ENCODE measurements around the gene SLMAP. TPM values are rescaled to one million over a fixed set of nuclear protein-coding genes. Genes with fewer than 3 reads are reported as not detected.

The SLMAP gene
- total and polyA plus RNA-seq, 2 of the 4 experiments (the other 2 are of a cell fraction): 15.5 to 26.5 TPM

DNA sequence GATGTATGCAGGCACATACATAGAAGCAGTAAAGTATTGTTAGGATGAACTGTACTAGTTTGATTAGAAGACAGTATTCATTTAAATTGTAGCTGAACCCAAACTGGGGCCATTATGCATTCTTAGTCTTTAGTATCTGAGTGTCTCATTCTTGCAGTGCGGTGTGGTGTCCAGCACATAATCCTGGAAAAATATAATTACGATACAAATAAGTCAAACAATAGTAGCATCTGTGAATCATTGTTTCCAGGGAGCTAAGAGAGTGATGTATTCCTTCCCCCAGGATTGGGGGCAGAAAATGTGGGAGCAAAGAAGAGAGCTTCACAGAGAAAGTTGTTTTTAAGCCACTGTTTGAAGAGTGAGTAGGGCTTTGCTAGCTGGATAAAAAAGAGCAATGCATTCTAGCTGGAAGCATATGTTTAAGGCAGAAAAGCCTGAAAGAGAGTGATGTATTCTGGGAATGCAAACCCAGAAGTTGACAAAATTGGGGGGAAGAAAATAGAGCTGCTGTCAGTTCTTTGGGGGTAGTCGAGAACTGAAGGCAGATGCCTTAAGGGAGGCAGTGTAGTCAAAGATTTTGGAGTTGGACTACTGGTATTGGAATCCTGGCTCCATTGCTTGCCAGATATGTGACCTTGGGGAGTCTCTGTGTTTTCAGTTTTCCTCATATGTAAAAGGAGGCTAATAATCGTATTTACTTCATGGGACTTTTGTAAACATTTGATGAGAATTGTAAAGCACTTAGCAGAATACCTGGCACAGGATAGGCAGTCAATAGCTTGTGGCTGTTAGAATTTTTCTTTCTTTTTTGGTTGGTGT lies 14.1 kb downstream of the SLMAP start:
- ChIA-PET POLR2A (ENCODE audit: unreplicated experiment) (no interaction called here), CTCF (no interaction called here)
- H3K4me2 ChIP-seq (ENCODE audit: low read depth, low read length): no peak overlapping the region
- no peak overlapping the region for H3K27ac ChIP-seq (ENCODE audit: insufficient read depth, low read length)
- H3K79me1 ChIP-seq (ENCODE audit: low read depth in 1 of 2, low read length in 2 of 2): peaks cover 29 to 44% of the 10 kb centered on the region in 2 experiments
- ATAC-seq (ENCODE audit: low read depth): no peak
- no peak overlapping the region for H4K8ac ChIP-seq (ENCODE audit: low read depth in 2 of 2, low read length in 2 of 2)
- H2BK120ac ChIP-seq (ENCODE audit: low read depth, low read length): no peak overlapping the region
- no peaks in the 10 kb centered on the region for H3K9me3 ChIP-seq (ENCODE audit: control insufficient read depth, insufficient read depth, low read length)
- H3K9ac ChIP-seq (ENCODE audit: low read depth, low read length): no peak overlapping the region
- no peak overlapping the region for H4K5ac ChIP-seq (ENCODE audit: low read depth, low read length)
- H3K14ac ChIP-seq (replicated peaks; ENCODE audit: low read depth, low read length): no peak overlapping the region
- no peak overlapping the region for H3K56ac ChIP-seq (ENCODE audit: extremely low read depth, insufficient read depth, low read length)
- no peaks in the 10 kb centered on the region for H3K4me1 ChIP-seq (ENCODE audit: control insufficient read depth, insufficient read depth, low read length)
- H3K27me3 ChIP-seq (ENCODE audit: control insufficient read depth, insufficient read depth, low read length): no peaks in the 10 kb centered on the region
- H2AK5ac ChIP-seq (ENCODE audit: low read depth, low read length): no peak overlapping the region
- H3K4me3 ChIP-seq (ENCODE audit: insufficient read depth, low read depth, low read length): no peak overlapping the region
- H3K4ac ChIP-seq (ENCODE audit: low read depth, low read length): no peak overlapping the region
- H2AFZ ChIP-seq (replicated peaks; ENCODE audit: low read length, poor library complexity): no peak overlapping the region
- no peak overlapping the region for H2BK5ac ChIP-seq (ENCODE audit: low read depth, low read length, poor library complexity, severe bottlenecking)
- H2BK20ac ChIP-seq (ENCODE audit: low read depth, low read length): no peak overlapping the region
- in situ Hi-C loops (cut with MboI; ENCODE audit: low sequenced_read_pairs): no loop called here
- peaks cover 32% of the 10 kb centered on the region for H4K20me1 ChIP-seq (ENCODE audit: insufficient read depth, low read length)
- no peak overlapping the region for H4K91ac ChIP-seq (ENCODE audit: insufficient read depth, low read depth, low read length)
- no peak overlapping the region for H2AK9ac ChIP-seq (replicated peaks; ENCODE audit: low read depth, low read length, poor library complexity)
- no peak overlapping the region for H3K23ac ChIP-seq (ENCODE audit: low read depth, low read length)
- no peak overlapping the region for H2BK15ac ChIP-seq (ENCODE audit: low read depth, low read length)
- no peaks in the 10 kb centered on the region for H3K36me3 ChIP-seq (ENCODE audit: control insufficient read depth, insufficient read depth, low read length)
- peaks cover 5% of the 10 kb centered on the region; the same call in 1 of the 2 replicates for H3K9me1 ChIP-seq (ENCODE audit: insufficient read depth, low read length)
- H3K18ac ChIP-seq (ENCODE audit: low read depth, low read length): no peak overlapping the region
- no peak for DNase-seq
- intact Hi-C loops (cut with micrococcal nuclease): no loop called here
- BruUV-seq (replicated peaks): no TSS peak
- dilution Hi-C loops (cut with HindIII; ENCODE audit: low sequenced_read_pairs, unreplicated experiment): no loop called here
- 60% methylated on average over 2 of the region's 4 CpGs; no CpG with 5 or more reads in 1 of the 2 experiments for WGBS, 2 experiments (ENCODE audit: extremely low coverage in 2 of 2, insufficient read length in 1 of 2)
- TF ChIP-seq CHD1 (IDR thresholded peaks at IDR 0.05; ENCODE audit: low read depth, low read length): no peak
- no peak for TF ChIP-seq MAFK (IDR thresholded peaks at IDR 0.05; ENCODE audit: low read depth, low read length)
- no peak for TF ChIP-seq FOS (IDR thresholded peaks at IDR 0.05; ENCODE audit: low read depth, low read length)
- no peak for TF ChIP-seq MXI1 (IDR thresholded peaks at IDR 0.05; ENCODE audit: borderline replicate concordance, low read depth, low read length)
- TF ChIP-seq CEBPB (IDR thresholded peaks at IDR 0.05; ENCODE audit: low read depth, low read length): no peak
- TF ChIP-seq SMC3 (IDR thresholded peaks at IDR 0.05; ENCODE audit: low read depth, low read length): no peak
- no peak for TF ChIP-seq NFE2L2 (IDR thresholded peaks at IDR 0.05; ENCODE audit: low read depth, low read length)
- TF ChIP-seq RAD21 (IDR thresholded peaks at IDR 0.05; ENCODE audit: low read length): no peak
- TF ChIP-seq, protein P1, sequence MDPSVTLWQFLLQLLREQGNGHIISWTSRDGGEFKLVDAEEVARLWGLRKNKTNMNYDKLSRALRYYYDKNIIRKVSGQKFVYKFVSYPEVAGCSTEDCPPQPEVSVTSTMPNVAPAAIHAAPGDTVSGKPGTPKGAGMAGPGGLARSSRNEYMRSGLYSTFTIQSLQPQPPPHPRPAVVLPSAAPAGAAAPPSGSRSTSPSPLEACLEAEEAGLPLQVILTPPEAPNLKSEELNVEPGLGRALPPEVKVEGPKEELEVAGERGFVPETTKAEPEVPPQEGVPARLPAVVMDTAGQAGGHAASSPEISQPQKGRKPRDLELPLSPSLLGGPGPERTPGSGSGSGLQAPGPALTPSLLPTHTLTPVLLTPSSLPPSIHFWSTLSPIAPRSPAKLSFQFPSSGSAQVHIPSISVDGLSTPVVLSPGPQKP (IDR thresholded peaks at IDR 0.05; ENCODE audit: borderline replicate concordance, low read depth, low read length): no peak
- no peak for TF ChIP-seq RCOR1 (IDR thresholded peaks at IDR 0.05; ENCODE audit: insufficient replicate concordance, low read length)
- TF ChIP-seq, protein P2, sequence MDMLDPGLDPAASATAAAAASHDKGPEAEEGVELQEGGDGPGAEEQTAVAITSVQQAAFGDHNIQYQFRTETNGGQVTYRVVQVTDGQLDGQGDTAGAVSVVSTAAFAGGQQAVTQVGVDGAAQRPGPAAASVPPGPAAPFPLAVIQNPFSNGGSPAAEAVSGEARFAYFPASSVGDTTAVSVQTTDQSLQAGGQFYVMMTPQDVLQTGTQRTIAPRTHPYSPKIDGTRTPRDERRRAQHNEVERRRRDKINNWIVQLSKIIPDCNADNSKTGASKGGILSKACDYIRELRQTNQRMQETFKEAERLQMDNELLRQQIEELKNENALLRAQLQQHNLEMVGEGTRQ (IDR thresholded peaks at IDR 0.05; ENCODE audit: low read depth, low read length): no peak
- TF ChIP-seq MAZ (IDR thresholded peaks at IDR 0.05; ENCODE audit: borderline replicate concordance, low read depth, low read length): no peak
- TF ChIP-seq RFX5 (IDR thresholded peaks at IDR 0.05; ENCODE audit: low read depth, low read length): no peak
- TF ChIP-seq, protein P3, sequence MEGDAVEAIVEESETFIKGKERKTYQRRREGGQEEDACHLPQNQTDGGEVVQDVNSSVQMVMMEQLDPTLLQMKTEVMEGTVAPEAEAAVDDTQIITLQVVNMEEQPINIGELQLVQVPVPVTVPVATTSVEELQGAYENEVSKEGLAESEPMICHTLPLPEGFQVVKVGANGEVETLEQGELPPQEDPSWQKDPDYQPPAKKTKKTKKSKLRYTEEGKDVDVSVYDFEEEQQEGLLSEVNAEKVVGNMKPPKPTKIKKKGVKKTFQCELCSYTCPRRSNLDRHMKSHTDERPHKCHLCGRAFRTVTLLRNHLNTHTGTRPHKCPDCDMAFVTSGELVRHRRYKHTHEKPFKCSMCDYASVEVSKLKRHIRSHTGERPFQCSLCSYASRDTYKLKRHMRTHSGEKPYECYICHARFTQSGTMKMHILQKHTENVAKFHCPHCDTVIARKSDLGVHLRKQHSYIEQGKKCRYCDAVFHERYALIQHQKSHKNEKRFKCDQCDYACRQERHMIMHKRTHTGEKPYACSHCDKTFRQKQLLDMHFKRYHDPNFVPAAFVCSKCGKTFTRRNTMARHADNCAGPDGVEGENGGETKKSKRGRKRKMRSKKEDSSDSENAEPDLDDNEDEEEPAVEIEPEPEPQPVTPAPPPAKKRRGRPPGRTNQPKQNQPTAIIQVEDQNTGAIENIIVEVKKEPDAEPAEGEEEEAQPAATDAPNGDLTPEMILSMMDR (conservative IDR thresholded peaks at IDR 0.05; ENCODE audit: low read depth, low read length): no peak
- TF ChIP-seq BHLHE40 (IDR thresholded peaks at IDR 0.05; ENCODE audit: low read depth, low read length): no peak
